Cardiac septum (tissue), 1 donor: ENCODE results near the gene HAAO. TPM values are rescaled to one million over a fixed set of nuclear protein-coding genes. Genes with fewer than 3 reads are reported as not detected.

Source experiments
- DNase-seq: peaks from one replicate; pipeline ENCODE4 v3.0.0-alpha.2; 2020; ENCODE audit warnings: low spot score
- intact Hi-C: fragments of 100-400 bp; cut with DNase I; formaldehyde crosslinking; loops from one replicate; pipeline ENCODE4 v1.14.0; 2022
- total RNA-seq: library from RNA; stranded (reverse); fragmentation: NEBNext Ultra II Directional; extraction: Animal tissue kit (Norgen Biotek cat#: 25700); gene quantifications from one replicate; pipeline ENCODE4 v1.2.1, GENCODE V29; 2021
- donor health status: DM: no; HTN: no; CAD: no.

Gene HAAO
- total RNA-seq, 1 donor from 2014 or later: 2.5 TPM

- intact Hi-C loops: no loop called here
- no peak for DNase-seq
Measured at GRCh38 chr2:42724886-42725285, 67.5 kb downstream of the HAAO start.

- no peak for DNase-seq
Measured at GRCh38 chr2:42723465-42723864, 68.9 kb downstream of the HAAO start.

GRCh38 chr2:42722320-42723190 lies 69.8 kb downstream of the HAAO start:
- no peak for DNase-seq
- intact Hi-C loops: no loop called here

More at GRCh38 chr2:42723465-42723864, 68.9 kb downstream of the HAAO start:
- intact Hi-C loops: no loop called here

GRCh38 chr2:42721898-42722297 lies 70.5 kb downstream of the HAAO start:
- DNase-seq: no peak
- intact Hi-C loops: no loop called here

Other genes with a start within 250 kb of the HAAO start
- 21.4 TPM for gene MTA3, start 224.0 kb downstream of the HAAO start, total RNA-seq
- 0.94 TPM for gene OXER1, start 28.4 kb downstream of the HAAO start, total RNA-seq